GM20000 (cell line): ENCODE measurements around the gene RALGPS1.

Source experiments
- DNase-seq: peaks from one replicate; pipeline ENCODE4 v3.0.0; 2012; ENCODE audit warnings: low spot score
- TF ChIP-seq, protein P1 (sequence below): IDR thresholded peaks from 2 replicates; pipeline ENCODE4 v1.5.1; 2012; ENCODE audit warnings: mild to moderate bottlenecking, control low read depth; ENCODE audit errors: extremely low read depth, missing control alignments

RALGPS1 gene

DNA sequence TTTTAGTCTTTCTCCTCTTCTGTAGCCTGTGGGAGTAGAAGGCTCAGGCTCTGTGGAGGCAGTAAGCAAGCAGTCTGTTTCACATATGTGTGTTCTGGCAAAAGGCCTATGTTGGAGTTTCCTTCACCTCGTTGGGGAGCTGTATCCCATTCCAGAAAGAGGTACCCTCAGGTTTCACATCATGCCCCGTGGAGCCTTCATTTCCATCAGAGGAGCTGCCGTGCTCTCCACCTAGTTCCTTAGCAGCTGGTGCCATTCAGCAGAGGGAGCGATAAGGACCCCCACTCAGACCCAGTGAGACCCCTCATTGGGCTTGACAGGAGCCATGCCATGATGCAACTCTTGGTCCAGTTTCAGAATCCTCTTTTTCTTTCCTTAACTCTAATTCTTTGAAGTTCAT, 258.5 kb downstream of the RALGPS1 start:
- TF ChIP-seq, protein P1, sequence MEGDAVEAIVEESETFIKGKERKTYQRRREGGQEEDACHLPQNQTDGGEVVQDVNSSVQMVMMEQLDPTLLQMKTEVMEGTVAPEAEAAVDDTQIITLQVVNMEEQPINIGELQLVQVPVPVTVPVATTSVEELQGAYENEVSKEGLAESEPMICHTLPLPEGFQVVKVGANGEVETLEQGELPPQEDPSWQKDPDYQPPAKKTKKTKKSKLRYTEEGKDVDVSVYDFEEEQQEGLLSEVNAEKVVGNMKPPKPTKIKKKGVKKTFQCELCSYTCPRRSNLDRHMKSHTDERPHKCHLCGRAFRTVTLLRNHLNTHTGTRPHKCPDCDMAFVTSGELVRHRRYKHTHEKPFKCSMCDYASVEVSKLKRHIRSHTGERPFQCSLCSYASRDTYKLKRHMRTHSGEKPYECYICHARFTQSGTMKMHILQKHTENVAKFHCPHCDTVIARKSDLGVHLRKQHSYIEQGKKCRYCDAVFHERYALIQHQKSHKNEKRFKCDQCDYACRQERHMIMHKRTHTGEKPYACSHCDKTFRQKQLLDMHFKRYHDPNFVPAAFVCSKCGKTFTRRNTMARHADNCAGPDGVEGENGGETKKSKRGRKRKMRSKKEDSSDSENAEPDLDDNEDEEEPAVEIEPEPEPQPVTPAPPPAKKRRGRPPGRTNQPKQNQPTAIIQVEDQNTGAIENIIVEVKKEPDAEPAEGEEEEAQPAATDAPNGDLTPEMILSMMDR = no peak
- no peak for DNase-seq

DNA sequence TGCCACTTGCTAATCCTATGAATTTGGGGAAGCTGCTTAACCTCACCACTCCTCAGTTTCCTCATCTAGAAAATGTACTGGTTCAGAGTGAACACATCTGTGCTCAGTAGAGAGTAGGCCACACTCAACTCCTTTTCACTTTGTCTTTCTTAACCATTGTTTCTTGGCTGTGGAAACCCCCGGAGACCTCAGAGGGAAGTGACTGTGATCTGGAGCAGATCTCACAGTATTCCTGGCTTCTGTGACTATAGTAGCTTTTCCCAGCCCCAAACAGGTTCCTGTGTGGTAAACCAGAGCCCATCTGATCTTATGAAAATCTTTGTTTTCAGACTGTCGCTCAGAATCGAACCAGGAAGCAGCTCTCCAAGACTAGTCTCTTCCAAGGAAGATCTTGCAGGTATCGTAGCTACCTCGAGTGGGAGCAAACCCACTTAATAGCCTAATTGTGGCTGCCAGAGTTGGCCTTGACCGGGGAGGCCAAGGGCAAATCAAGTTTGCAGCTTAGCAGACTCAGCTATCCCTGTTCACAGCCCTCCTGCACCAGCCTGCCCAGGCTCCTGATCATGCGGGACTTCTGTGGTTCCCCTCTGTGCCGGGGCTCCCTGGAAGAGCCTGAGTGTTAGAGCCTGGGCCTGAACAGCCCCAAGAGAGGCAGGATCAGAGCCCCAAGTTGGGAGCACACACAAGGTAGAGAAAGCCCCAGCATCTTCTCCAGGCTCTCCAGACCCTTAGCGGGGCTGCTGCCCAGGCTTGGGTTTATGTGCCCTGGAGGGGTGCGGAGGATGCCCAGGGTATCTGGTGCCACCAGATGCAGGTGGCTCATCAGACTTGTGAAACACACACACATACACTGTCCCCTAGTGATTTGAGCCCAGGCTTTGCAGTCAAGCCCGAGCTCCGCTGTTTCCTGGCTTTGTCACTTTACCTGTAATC, 260.1 kb downstream of the RALGPS1 start:
- DNase-seq = no peak

DNA sequence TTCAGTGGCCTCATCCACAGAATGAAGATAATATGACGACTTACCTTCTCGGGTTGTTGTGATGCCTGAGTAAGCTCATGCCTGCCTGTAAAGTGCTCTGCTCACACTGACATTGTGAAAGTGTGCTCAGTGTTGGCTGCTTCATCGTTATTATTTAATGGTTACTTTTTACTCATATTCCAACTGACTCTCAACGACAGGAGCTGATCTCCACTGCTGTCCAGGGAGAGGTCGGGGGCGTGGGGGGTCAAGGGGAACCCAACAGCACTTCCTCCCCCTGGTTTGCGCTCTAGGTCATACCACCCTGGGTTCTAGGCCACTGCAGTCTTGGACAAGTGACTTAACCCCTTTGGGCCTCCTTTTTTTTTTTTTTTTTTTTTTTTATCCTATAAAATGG, 260.7 kb downstream of the RALGPS1 start:
- DNase-seq = no peak
- TF ChIP-seq, protein P1 = no peak

More for the DNA sequence above, 260.1 kb downstream of the RALGPS1 start:
- TF ChIP-seq, protein P1 = no peak

DNA sequence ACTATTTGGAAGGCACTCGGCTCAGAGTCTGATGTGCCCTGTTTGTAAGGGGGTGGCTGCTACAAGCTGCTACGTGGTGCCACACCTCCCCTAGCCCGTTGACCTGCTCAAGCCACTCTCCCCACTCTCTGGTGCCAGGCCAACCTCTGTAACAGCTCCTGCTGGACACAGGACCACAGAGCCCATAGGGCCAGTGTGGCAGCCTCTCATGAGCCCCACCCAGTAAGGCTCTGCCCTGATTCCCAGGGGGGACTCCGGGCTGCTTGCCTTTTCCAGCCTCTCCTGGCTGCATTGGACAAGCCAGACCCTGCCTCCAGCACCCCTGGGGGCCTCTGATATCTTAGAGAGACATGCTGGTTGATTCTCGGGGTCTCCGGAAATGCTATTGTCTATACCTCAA, 261.2 kb downstream of the RALGPS1 start:
- TF ChIP-seq, protein P1 = no peak
- no peak for DNase-seq

DNA sequence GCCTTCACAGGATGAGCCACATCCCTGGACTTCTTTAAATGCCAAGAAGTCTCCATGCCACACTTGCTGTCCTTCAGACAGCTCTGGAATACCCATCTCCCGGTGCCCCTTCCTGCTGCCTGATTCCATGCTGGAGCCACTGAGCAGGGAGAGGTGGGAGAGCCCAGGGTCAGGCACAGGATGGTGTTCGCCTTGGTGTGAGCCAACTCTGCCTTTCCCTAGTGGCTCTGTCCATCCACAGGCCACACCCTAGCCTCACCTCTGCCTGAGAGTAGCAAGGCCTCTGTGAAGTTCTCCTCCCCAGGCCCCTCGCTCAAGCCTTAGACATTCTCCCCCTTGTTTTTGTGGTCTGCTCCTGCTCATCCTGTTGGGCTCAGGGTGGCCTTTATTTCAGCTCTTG, 262.0 kb downstream of the RALGPS1 start:
- TF ChIP-seq, protein P1 = no peak
- DNase-seq = no peak

DNA sequence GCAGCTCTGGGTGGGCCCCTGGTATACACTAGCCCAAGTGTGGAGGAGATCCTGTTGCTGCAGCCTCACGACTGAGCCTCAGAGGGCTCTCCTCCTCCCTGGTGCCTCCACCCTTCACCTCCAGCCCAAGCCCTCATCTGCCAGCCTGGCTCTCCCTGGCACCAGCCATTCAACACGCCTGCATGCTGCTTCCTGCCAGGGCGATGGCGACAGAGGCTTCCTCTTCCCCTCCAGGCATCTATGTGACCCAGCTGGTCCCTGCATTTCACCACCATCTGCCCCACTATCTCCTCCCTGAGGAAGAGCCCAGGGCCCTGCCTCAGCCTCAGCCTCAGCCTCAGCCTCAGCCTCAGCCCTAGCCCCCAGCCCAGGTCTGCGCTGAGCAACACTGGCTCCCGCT, 262.6 kb downstream of the RALGPS1 start:
- no peak for DNase-seq
- TF ChIP-seq, protein P1 = no peak

DNA sequence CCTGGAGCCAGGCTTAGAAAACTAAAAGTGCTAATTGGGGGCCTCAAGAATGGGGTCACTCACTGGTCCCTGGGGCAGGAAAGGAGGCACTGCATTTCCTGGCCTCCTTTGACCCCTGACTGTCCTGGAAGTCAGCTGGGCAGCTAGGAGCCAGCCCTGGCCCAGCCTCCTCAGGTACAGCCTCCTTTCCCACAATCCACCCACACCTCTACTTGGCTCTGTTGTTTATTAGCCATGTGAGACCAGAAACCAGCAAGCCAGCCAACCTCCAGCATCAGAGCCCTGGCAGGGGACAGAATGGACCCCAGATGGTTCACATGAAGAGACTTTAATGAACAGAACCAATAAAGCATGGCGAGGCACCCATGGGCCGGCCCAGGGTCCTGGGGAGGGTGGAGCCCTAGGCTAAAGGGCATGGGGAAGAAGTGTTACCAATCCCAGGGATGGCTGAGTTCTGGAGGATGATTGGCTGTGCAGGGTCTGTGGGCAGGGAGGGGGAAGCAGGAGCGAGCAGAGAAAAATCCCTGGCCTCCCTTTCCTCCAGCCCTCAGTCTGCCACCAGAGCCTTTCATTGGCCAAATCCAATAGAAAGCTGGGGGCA, 263.2 kb downstream of the RALGPS1 start:
- DNase-seq = no peak
- TF ChIP-seq, protein P1 = no peak
